Transverse colon (tissue), 4 donors: ENCODE results near the gene CKM. TPM values are rescaled to one million over a fixed set of nuclear protein-coding genes. Genes with fewer than 3 reads are reported as not detected.

ENCODE experiments used
- DNase-seq: peaks from one replicate; pipeline ENCODE4 v3.0.0-alpha.2; 2019
- H3K27ac ChIP-seq, 4 donors: fragments of 200-600 bp; sonication (generic); 2 replicates each; pipeline ENCODE4 v1.5.1; 2016 to 2018; ENCODE audit warnings: inconsistent platforms in 4 of 4
- H3K27me3 ChIP-seq: fragments of 200-600 bp; sonication (generic); 2 replicates; pipeline ENCODE4 v1.5.1; 2017; ENCODE audit warnings: inconsistent platforms
- H3K36me3 ChIP-seq, 4 donors: fragments of 200-600 bp; sonication (generic); 2 replicates each; pipeline ENCODE4 v1.5.1; 2017 to 2019; ENCODE audit warnings: inconsistent platforms in 4 of 4
- H3K4me1 ChIP-seq, 4 donors: fragments of 200-600 bp; sonication (generic); 2 replicates each; pipeline ENCODE4 v1.5.1; 2017 to 2020; ENCODE audit warnings: inconsistent platforms in 4 of 4
- H3K4me3 ChIP-seq, 4 donors: fragments of 200-600 bp; sonication (generic); 1 replicate in 1 of 4; 2 replicates in 3 of 4; pipeline versions ENCODE4 v1.5.1 to v1.6.1; 2017 to 2019; ENCODE audit warnings: inconsistent platforms in 4 of 4
- H3K9me3 ChIP-seq, 2 donors: fragments of 200-600 bp; sonication (generic); 2 replicates each; pipeline ENCODE4 v1.5.1; 2017 to 2019; ENCODE audit warnings: inconsistent platforms in 2 of 2
- EP300 ChIP-seq: sonication (generic); formaldehyde crosslinking; IDR thresholded peaks from one replicate; pipeline ENCODE4 v1.6.1; 2017; ENCODE audit warnings: antibody characterized with exemption, low read depth
- POLR2A ChIP-seq: fragments of 450-650 bp; IDR thresholded peaks from one replicate; pipeline ENCODE4 v1.6.1; 2016; ENCODE audit warnings: antibody characterized with exemption, mild to moderate bottlenecking, moderate library complexity
- POLR2AphosphoS5 ChIP-seq, 3 donors: sonication (generic); formaldehyde crosslinking; IDR thresholded peaks; one replicate each; pipeline ENCODE4 v1.6.1; 2016; ENCODE audit warnings: antibody characterized with exemption in 3 of 3
- WGBS, 2 donors: methylation state at CpG; one replicate each; pipeline ENCODE4 v1.1.5; 2018; ENCODE audit warnings: low coverage in 1 of 2; 5-methylcytosine and 5-hydroxymethylcytosine counted together
- in situ Hi-C, 4 donors: fragments of 200-750 bp; cut with MboI; loops; one replicate each; pipeline versions ENCODE4 v1.15.0 to v1.15.1; 2017; ENCODE audit warnings: low sequenced_read_pairs in 3 of 4, low pct_ligation_motif_present in 1 of 4, low pct_unique_long_range_greater_than_20kb in 1 of 4
- intact Hi-C: fragments of 100-400 bp; cut with DNase I; formaldehyde crosslinking; loops from one replicate; pipeline ENCODE4 v1.15.1; 2023; ENCODE audit warnings: low total_unique reads
- total RNA-seq, 4 donors: library from RNA; depleted of rRNA; stranded (reverse); fragments of >200 nt; gene quantifications; one replicate each; pipeline ENCODE4 v1.1.0, GENCODE V29; 2016
- TF ChIP-seq, protein P1 (sequence below), 5 experiments: fragments of 200-600 bp in 3 of 5; fragments of 450-650 bp in 2 of 5; sonication (generic) in 3 of 5; IDR thresholded peaks; 1 replicate in 2 of 5; 2 replicates in 3 of 5; pipeline ENCODE4 v1.5.1; 2016 to 2017; ENCODE audit warnings: antibody characterized with exemption in 5 of 5, inconsistent platforms in 3 of 5, mild to moderate bottlenecking in 2 of 5, moderate library complexity in 1 of 5

The CKM gene
- total RNA-seq, 4 donors from 2014 or later, result 4.0 to 32.2 (median 27.9) TPM; not detected in 1

GRCh38 chr19:45348367-45349125 is 25.9 kb upstream of the CKM start:
- TF ChIP-seq POLR2AphosphoS5 (IDR thresholded peaks at IDR 0.05) (no peak), POLR2A (no peak), EP300 (no peak)
- TF ChIP-seq, protein P1, sequence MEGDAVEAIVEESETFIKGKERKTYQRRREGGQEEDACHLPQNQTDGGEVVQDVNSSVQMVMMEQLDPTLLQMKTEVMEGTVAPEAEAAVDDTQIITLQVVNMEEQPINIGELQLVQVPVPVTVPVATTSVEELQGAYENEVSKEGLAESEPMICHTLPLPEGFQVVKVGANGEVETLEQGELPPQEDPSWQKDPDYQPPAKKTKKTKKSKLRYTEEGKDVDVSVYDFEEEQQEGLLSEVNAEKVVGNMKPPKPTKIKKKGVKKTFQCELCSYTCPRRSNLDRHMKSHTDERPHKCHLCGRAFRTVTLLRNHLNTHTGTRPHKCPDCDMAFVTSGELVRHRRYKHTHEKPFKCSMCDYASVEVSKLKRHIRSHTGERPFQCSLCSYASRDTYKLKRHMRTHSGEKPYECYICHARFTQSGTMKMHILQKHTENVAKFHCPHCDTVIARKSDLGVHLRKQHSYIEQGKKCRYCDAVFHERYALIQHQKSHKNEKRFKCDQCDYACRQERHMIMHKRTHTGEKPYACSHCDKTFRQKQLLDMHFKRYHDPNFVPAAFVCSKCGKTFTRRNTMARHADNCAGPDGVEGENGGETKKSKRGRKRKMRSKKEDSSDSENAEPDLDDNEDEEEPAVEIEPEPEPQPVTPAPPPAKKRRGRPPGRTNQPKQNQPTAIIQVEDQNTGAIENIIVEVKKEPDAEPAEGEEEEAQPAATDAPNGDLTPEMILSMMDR (IDR thresholded peaks at IDR 0.05), result no peak
- in situ Hi-C loops (no loop called here), intact Hi-C loops (loop anchor here (10.0 kb wide), 1 partner anchor 244 kb away; no protein-coding TSS in a partner anchor)
- no peaks in the 10 kb centered on the region for H3K36me3 ChIP-seq
- H3K27me3 ChIP-seq, result peaks cover 41% of the 10 kb centered on the region
- H3K27ac ChIP-seq, result no peak overlapping the region
- no peaks in the 10 kb centered on the region for H3K4me1 ChIP-seq
- 89% methylated on average over 23 of the region's 23 CpGs; no CpG with 5 or more reads in 1 of the 2 donors for WGBS, 2 donors
- H3K4me3 ChIP-seq, result no peak overlapping the region
- no peaks in the 10 kb centered on the region for H3K9me3 ChIP-seq
- no peak for DNase-seq

DNA sequence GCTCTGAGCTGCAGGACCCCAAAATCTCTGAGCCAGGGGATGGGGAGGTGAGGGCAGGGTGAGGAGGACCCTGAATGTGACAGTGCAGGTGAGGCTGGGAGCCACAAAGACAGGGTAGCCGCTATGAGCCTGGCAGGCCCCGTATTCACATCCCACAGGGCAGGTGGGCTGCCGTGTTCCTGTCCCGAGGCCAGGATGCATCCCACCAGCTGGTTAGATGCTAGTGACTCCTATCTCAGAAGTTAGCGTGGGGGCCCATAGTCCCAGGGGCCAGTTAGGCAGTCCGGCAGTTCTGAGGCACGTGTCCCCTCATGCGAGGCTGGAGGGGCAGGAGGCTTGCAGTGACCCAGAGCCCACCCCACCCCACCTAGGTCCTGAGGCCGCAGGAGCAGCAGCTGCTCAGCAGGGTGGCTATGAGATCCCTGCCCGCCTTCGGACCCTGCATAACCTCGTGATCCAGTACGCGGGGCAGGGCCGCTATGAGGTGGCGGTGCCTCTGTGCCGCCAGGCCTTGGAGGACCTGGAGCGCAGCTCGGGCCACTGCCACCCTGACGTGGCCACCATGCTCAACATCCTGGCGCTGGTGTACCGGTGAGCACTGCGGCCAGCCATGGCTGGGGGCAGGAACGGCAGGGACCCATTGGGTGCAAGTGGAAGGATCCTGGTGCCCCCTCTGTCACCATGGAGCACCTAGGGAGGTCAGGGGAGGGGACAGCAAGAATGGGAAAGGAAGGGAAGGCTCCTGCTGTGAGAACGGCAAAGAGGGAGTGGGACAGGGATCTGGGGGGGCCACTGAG is 25.1 kb upstream of the CKM start:
- Histone ChIP-seq H3K4me1 (no peaks in the 10 kb centered on the region), H3K9me3 (no peaks in the 10 kb centered on the region), H3K27ac (no peak overlapping the region), H3K36me3 (no peaks in the 10 kb centered on the region), H3K4me3 (no peak overlapping the region), H3K27me3 (peaks cover 47% of the 10 kb centered on the region)
- TF ChIP-seq POLR2A (no peak), EP300 (no peak), POLR2AphosphoS5 (IDR thresholded peaks at IDR 0.05) (no peak)
- TF ChIP-seq, protein P1 (IDR thresholded peaks at IDR 0.05), result no peak
- WGBS, 2 donors, result 73% methylated on average over 20 of the region's 25 CpGs; no CpG with 5 or more reads in 1 of the 2 donors
- in situ Hi-C loops, result no loop called here
- DNase-seq, result no peak
- intact Hi-C loops, result loop anchor here (10.0 kb wide), 1 partner anchor 243 kb away; no protein-coding TSS in a partner anchor

GRCh38 chr19:45346449-45346848 is 23.8 kb upstream of the CKM start:
- Histone ChIP-seq H3K4me1 (no peaks in the 10 kb centered on the region), H3K36me3 (no peaks in the 10 kb centered on the region), H3K4me3 (no peak overlapping the region), H3K9me3 (no peaks in the 10 kb centered on the region), H3K27ac (no peak overlapping the region), H3K27me3 (peaks cover 59% of the 10 kb centered on the region)
- DNase-seq, result no peak
- 19% methylated on average over 7 of the region's 27 CpGs; no CpG with 5 or more reads in 1 of the 2 donors for WGBS, 2 donors
- intact Hi-C loops, result loop anchor here (10.0 kb wide), 1 partner anchor 242 kb away; no protein-coding TSS in a partner anchor
- no peak for TF ChIP-seq EP300
- no peak for TF ChIP-seq POLR2A
- no peak for TF ChIP-seq POLR2AphosphoS5 (IDR thresholded peaks at IDR 0.05)
- TF ChIP-seq, protein P1 (IDR thresholded peaks at IDR 0.05), result no peak
- in situ Hi-C loops, result no loop called here

- Histone ChIP-seq H3K27me3 (peaks cover 66% of the 10 kb centered on the region), H3K4me3 (no peak overlapping the region), H3K4me1 (peaks cover 0 to 5% (median 4%) of the 10 kb centered on the region in 4 donors), H3K27ac (no peak overlapping the region), H3K36me3 (no peaks in the 10 kb centered on the region), H3K9me3 (no peaks in the 10 kb centered on the region)
- in situ Hi-C loops (no loop called here), intact Hi-C loops (loop anchor here (10.0 kb wide), 1 partner anchor 241 kb away; no protein-coding TSS in a partner anchor)
- 61% methylated on average over 15 of the region's 15 CpGs; no CpG with 5 or more reads in 1 of the 2 donors for WGBS, 2 donors
- DNase-seq, result no peak
- TF ChIP-seq POLR2AphosphoS5 (IDR thresholded peaks at IDR 0.05) (no peak), POLR2A (no peak), EP300 (no peak)
- TF ChIP-seq, protein P1 (IDR thresholded peaks at IDR 0.05), result no peak
Measured at GRCh38 chr19:45345506-45345860, 22.8 kb upstream of the CKM start.
